Activated B cell treated with CpG ODN at 0.5 μM for 24 hours (primary cell): ENCODE results near the gene CMTM7. TPM values are rescaled to one million over a fixed set of nuclear protein-coding genes. Genes with fewer than 3 reads are reported as not detected.

Experiments
- ATAC-seq: fragments of 200-7000 bp; cut with Tn5 transposase; one replicate; pipeline ENCODE4 v1.10.0; 2021; ENCODE audit warnings: low read depth, mild to moderate bottlenecking, moderate library complexity
- CTCF ChIA-PET: fragments of 350-600 bp; sonication (Branson Sonifier 250); formaldehyde crosslinking; loops from one replicate; lab custom pipeline; 2021; ENCODE audit warnings: antibody characterized with exemption; lab: Charles Lee
- POLR2A ChIA-PET: fragments of 350-600 bp; sonication (Branson Sonifier 250); formaldehyde crosslinking; loops from one replicate; lab custom pipeline; 2021; ENCODE audit warnings: antibody characterized with exemption; lab: Charles Lee
- DNase-seq: peaks from one replicate; pipeline ENCODE4 v3.0.0; 2022
- H3K27ac Mint-ChIP-seq: one replicate; pipeline ENCODE4 v1.8.0; 2020; ENCODE audit warnings: mixed read lengths
- H3K27me3 Mint-ChIP-seq: one replicate; pipeline ENCODE4 v1.8.0; 2021; ENCODE audit warnings: mixed read lengths
- H3K36me3 Mint-ChIP-seq: one replicate; pipeline ENCODE4 v1.8.0; 2021; ENCODE audit warnings: low read depth, mixed read lengths
- H3K4me1 Mint-ChIP-seq: one replicate; pipeline ENCODE4 v1.8.0; 2021; ENCODE audit warnings: mixed read lengths
- H3K4me3 Mint-ChIP-seq: one replicate; pipeline ENCODE4 v1.8.0; 2020; ENCODE audit warnings: mild to moderate bottlenecking, mixed read lengths
- H3K9me3 Mint-ChIP-seq: one replicate; pipeline ENCODE4 v1.8.0; 2020; ENCODE audit warnings: mixed read lengths
- intact Hi-C: fragments of 100-400 bp; cut with micrococcal nuclease; formaldehyde crosslinking; loops from one replicate; pipeline ENCODE4 v1.15.1; 2024
- total RNA-seq: library from RNA; stranded (reverse); gene quantifications from 2 replicates; pipeline ENCODE4 v1.2.3, GENCODE V29; 2022
- TF ChIP-seq, protein P1 (sequence below): fragments of 200-600 bp; IDR thresholded peaks from one replicate; pipeline ENCODE4 v1.8.0; 2022; ENCODE audit warnings: antibody characterized with exemption, mild to moderate bottlenecking

The CMTM7 gene
- total RNA-seq, 1 donor from 2014 or later: 82.1 TPM

- Mint-ChIP-seq H3K4me3 (no peak overlapping the region), H3K9me3 (peaks cover 3% of the 10 kb centered on the region), H3K27ac (no peak overlapping the region), H3K4me1 (peaks cover 59% of the 10 kb centered on the region), H3K36me3 (peaks cover 75% of the 10 kb centered on the region), H3K27me3 (no peaks in the 10 kb centered on the region)
- POLR2A ChIA-PET: interaction anchor here (0.5 to 0.6 kb wide), 2 partner anchors 16 to 1075 kb away, joined by 3 to 5 read pairs; no protein-coding TSS in a partner anchor
- DNase-seq (no peak), ATAC-seq (no peak)
- CTCF ChIA-PET: interaction anchor here (1.0 to 2.0 kb wide), 2 partner anchors 34 to 99 kb away, joined by 3 to 5 read pairs; no protein-coding TSS in a partner anchor
- TF ChIP-seq, protein P1, sequence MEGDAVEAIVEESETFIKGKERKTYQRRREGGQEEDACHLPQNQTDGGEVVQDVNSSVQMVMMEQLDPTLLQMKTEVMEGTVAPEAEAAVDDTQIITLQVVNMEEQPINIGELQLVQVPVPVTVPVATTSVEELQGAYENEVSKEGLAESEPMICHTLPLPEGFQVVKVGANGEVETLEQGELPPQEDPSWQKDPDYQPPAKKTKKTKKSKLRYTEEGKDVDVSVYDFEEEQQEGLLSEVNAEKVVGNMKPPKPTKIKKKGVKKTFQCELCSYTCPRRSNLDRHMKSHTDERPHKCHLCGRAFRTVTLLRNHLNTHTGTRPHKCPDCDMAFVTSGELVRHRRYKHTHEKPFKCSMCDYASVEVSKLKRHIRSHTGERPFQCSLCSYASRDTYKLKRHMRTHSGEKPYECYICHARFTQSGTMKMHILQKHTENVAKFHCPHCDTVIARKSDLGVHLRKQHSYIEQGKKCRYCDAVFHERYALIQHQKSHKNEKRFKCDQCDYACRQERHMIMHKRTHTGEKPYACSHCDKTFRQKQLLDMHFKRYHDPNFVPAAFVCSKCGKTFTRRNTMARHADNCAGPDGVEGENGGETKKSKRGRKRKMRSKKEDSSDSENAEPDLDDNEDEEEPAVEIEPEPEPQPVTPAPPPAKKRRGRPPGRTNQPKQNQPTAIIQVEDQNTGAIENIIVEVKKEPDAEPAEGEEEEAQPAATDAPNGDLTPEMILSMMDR: no peak
- intact Hi-C loops: no loop called here
These were observed 82.5 kb downstream of the CMTM7 start for GRCh38 chr3:32474201-32474600.

DNA sequence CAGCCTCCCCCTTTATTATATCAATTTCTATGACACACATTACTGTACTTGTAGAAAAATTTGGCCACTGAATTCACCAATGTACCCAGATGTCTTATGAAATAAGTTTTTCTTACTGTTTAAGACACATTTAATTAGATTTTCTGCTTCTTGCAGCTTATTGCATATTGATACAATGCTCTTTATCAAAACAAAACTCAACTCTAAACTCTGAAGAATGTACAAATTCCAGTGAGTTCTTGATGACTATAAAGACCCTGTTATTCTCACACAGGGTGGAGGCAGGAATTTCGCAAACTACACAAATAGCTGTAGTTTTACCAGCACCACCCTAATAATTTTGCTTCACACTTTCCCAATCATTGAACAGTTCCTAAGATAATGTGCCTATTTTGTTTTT lies 89.0 kb downstream of the CMTM7 start:
- H3K36me3 Mint-ChIP-seq: peaks cover 76% of the 10 kb centered on the region

GRCh38 chr3:32481791-32482631 lies 90.4 kb downstream of the CMTM7 start:
- H3K4me3 Mint-ChIP-seq: no peak overlapping the region
- H3K27me3 Mint-ChIP-seq: no peaks in the 10 kb centered on the region
- TF ChIP-seq, protein P1: no peak
- peak overlapping the region; percentile 22 for H3K27ac Mint-ChIP-seq
- peaks cover 66% of the 10 kb centered on the region for H3K4me1 Mint-ChIP-seq
- ChIA-PET CTCF (interaction anchor here (6.4 kb wide), 1 partner anchor 13 kb away, joined by 43 read pairs; no protein-coding TSS in a partner anchor), POLR2A (no interaction called here)
- peaks cover 81% of the 10 kb centered on the region for H3K36me3 Mint-ChIP-seq
- ATAC-seq (no peak), DNase-seq (no peak)
- peaks cover 3% of the 10 kb centered on the region for H3K9me3 Mint-ChIP-seq
- intact Hi-C loops: no loop called here

More for the DNA sequence above, 89.0 kb downstream of the CMTM7 start:
- Mint-ChIP-seq H3K4me3 (no peak overlapping the region), H3K27ac (no peak overlapping the region), H3K4me1 (peaks cover 67% of the 10 kb centered on the region), H3K27me3 (no peaks in the 10 kb centered on the region), H3K9me3 (peaks cover 3% of the 10 kb centered on the region)
- ChIA-PET POLR2A (interaction anchor here (1.0 kb wide), 1 partner anchor 20 kb away, joined by 6 read pairs; no protein-coding TSS in a partner anchor), CTCF (interaction anchor here (6.4 kb wide), 1 partner anchor 12 kb away, joined by 43 read pairs; no protein-coding TSS in a partner anchor)
- no peak for ATAC-seq
- no peak for DNase-seq
- intact Hi-C loops: no loop called here
- TF ChIP-seq, protein P1: no peak

- Mint-ChIP-seq H3K9me3 (no peaks in the 10 kb centered on the region), H3K27ac (peak overlapping the region; percentile 33), H3K4me1 (peaks cover 59% of the 10 kb centered on the region), H3K36me3 (peaks cover 80% of the 10 kb centered on the region), H3K4me3 (no peak overlapping the region), H3K27me3 (no peaks in the 10 kb centered on the region)
- no peak for ATAC-seq
- no peak for DNase-seq
- CTCF ChIA-PET: interaction anchor here (6.4 kb wide), 1 partner anchor 14 kb away, joined by 43 read pairs; no protein-coding TSS in a partner anchor
- POLR2A ChIA-PET: interaction anchor here (1.0 to 3.0 kb wide), 3 partner anchors 14 to 44 kb away, joined by 3 to 38 read pairs (median 5); no protein-coding TSS in a partner anchor
- intact Hi-C loops: no loop called here
- TF ChIP-seq, protein P1: no peak
These were observed 91.0 kb downstream of the CMTM7 start for GRCh38 chr3:32482693-32483092.

DNA sequence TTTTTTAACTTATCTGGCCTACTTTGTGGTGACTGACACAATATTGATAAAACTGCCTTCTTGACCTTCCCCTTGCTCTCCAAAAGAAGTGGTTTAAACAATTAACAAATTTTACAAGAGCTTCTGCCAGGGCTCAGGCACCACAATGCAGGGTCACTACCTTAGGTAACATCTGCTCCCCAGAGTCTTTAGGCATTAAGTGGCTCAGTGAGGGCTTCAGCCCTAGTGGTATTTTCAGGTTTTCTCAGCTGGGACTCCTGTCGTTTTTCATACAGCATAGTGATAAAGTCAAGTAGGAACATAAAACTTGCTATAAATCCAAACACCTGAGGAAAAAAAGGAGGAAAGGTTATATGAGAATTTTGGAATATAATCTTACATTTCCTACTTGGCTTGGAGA lies 92.1 kb downstream of the CMTM7 start:
- ATAC-seq (no peak), DNase-seq (no peak)
- Mint-ChIP-seq H3K27ac (peak overlapping the region; percentile 86), H3K9me3 (no peaks in the 10 kb centered on the region), H3K4me3 (peak overlapping the region; percentile 19), H3K4me1 (peaks cover 58% of the 10 kb centered on the region), H3K36me3 (peaks cover 82% of the 10 kb centered on the region), H3K27me3 (no peaks in the 10 kb centered on the region)
- ChIA-PET POLR2A (interaction anchor here (0.8 to 3.0 kb wide), 5 partner anchors 13 to 603 kb away, joined by 3 to 38 read pairs (median 3); no protein-coding TSS in a partner anchor), CTCF (interaction anchor here (1.3 to 6.4 kb wide), 2 partner anchors 15 to 86 kb away, joined by 3 to 43 read pairs; no protein-coding TSS in a partner anchor)
- intact Hi-C loops: loop anchor here (1.0 to 2.0 kb wide), 5 partner anchors 11 to 44 kb away; partner anchors contain the start of gene CMTM6
- TF ChIP-seq, protein P1: no peak
